Activated CD8-positive, alpha-beta T cell treated with anti-CD3 and anti-CD28 coated beads for 36 hours (primary cell): ENCODE measurements around the gene NAXE. TPM values are rescaled to one million over a fixed set of nuclear protein-coding genes. Genes with fewer than 3 reads are reported as not detected.
A peak's percentile ranks its signal among the peaks of the same experiment; 100 is the strongest.

Experiments used
- ATAC-seq: fragments of 200-7000 bp; cut with Tn5 transposase; one replicate; pipeline ENCODE4 v1.10.0; 2021; ENCODE audit warnings: mild to moderate bottlenecking, moderate library complexity
- CTCF ChIA-PET: fragments of 350-600 bp; sonication (Branson Sonifier 250); formaldehyde crosslinking; loops from one replicate; lab custom pipeline; 2021; ENCODE audit warnings: antibody characterized with exemption; lab: Charles Lee
- POLR2A ChIA-PET: fragments of 350-600 bp; sonication (Branson Sonifier 250); formaldehyde crosslinking; loops from one replicate; lab custom pipeline; 2021; ENCODE audit warnings: antibody characterized with exemption; lab: Charles Lee
- DNase-seq: peaks from one replicate; pipeline ENCODE4 v3.0.0-alpha.2; 2020
- H3K27ac Mint-ChIP-seq: one replicate; pipeline ENCODE4 v1.8.0; 2021; ENCODE audit warnings: mild to moderate bottlenecking, mixed read lengths
- H3K27me3 Mint-ChIP-seq: one replicate; pipeline ENCODE4 v1.8.0; 2021; ENCODE audit warnings: mixed read lengths
- H3K36me3 Mint-ChIP-seq: one replicate; pipeline ENCODE4 v1.8.0; 2021; ENCODE audit warnings: low read depth, mixed read lengths
- H3K4me1 Mint-ChIP-seq: one replicate; pipeline ENCODE4 v1.8.0; 2021; ENCODE audit warnings: low read depth, mixed read lengths
- H3K4me3 Mint-ChIP-seq: one replicate; pipeline ENCODE4 v1.8.0; 2021; ENCODE audit warnings: mild to moderate bottlenecking, moderate library complexity, mixed read lengths
- H3K9me3 Mint-ChIP-seq: one replicate; pipeline ENCODE4 v1.8.0; 2021; ENCODE audit warnings: mixed read lengths
- intact Hi-C: fragments of 100-400 bp; cut with micrococcal nuclease; formaldehyde crosslinking; loops from one replicate; pipeline ENCODE4 v1.10.0; 2022
- total RNA-seq, 2 experiments: library from RNA; stranded (reverse); gene quantifications; one replicate each; pipeline ENCODE4 v1.2.3, GENCODE V29; 2021
- TF ChIP-seq, protein P1 (sequence below): fragments of 200-600 bp; IDR thresholded peaks from one replicate; pipeline ENCODE4 v1.8.0; 2022; ENCODE audit warnings: antibody characterized with exemption, mild to moderate bottlenecking

NAXE gene
- total RNA-seq, 2 experiments from 2014 or later = 65.4 to 68.6 TPM

DNA sequence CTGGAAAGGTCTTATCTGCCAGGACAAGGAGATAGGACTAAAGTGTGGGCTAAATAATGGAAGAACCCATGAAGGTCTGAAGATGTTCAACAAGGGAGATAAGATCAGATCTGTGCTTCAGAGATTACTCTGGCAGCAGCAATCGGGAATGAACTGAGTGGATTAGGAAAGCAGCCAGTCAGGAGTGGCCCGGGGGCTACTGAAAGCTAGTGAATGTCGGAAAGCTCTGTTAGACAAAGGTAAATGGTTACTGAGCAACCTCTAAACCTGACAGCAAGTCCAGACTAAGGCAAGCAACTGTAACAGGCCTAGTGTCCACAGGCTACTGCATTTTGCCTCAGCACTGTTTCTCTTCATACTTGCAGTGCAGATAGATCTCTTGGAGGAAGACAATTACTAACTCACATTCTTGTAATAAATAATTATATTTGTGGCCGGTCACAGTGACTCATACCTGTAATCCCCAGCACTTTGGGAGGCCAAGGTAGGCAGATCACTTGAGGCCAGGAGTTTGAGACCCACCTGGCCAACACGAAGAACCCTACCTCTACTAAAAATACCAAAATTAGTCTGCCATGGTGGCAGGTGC lies 31.7 kb upstream of the NAXE start:
- Mint-ChIP-seq H3K4me3 (no peak overlapping the region), H3K4me1 (no peaks in the 10 kb centered on the region), H3K27ac (no peak overlapping the region), H3K27me3 (no peaks in the 10 kb centered on the region), H3K9me3 (no peaks in the 10 kb centered on the region), H3K36me3 (peaks cover 3% of the 10 kb centered on the region)
- TF ChIP-seq, protein P1, sequence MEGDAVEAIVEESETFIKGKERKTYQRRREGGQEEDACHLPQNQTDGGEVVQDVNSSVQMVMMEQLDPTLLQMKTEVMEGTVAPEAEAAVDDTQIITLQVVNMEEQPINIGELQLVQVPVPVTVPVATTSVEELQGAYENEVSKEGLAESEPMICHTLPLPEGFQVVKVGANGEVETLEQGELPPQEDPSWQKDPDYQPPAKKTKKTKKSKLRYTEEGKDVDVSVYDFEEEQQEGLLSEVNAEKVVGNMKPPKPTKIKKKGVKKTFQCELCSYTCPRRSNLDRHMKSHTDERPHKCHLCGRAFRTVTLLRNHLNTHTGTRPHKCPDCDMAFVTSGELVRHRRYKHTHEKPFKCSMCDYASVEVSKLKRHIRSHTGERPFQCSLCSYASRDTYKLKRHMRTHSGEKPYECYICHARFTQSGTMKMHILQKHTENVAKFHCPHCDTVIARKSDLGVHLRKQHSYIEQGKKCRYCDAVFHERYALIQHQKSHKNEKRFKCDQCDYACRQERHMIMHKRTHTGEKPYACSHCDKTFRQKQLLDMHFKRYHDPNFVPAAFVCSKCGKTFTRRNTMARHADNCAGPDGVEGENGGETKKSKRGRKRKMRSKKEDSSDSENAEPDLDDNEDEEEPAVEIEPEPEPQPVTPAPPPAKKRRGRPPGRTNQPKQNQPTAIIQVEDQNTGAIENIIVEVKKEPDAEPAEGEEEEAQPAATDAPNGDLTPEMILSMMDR = no peak
- ChIA-PET POLR2A (no interaction called here), CTCF (no interaction called here)
- intact Hi-C loops = no loop called here
- DNase-seq = no peak
- no peak for ATAC-seq

DNA sequence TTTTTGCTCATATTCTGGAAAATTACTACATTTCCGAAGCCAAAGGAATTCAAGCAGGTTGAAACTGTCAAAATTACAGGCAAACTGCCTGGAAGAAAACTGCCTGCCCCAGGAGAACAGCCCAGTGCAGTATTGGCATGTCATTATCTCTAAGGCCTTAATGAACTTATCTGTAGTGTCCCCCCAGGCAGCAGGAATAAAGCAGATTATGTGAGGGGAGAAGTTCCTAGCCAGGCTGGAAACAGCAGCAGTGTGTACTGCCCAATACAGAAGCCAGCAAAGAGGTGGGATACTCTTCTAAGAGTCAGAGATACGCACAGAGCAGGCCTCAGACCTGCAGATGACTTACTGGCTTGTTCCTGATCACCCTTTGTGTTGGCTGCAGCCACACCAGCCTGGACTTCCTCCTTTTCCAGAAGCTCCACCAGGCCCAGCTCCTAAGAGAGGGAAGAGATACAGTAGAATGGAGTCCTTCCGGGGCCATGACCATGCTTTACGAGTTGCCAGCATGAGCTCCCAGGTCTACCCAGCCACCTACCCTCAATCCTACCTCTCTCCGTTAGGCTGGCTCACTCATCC lies 30.9 kb upstream of the NAXE start:
- Mint-ChIP-seq H3K4me1 (no peaks in the 10 kb centered on the region), H3K36me3 (peaks cover 3% of the 10 kb centered on the region), H3K27me3 (no peaks in the 10 kb centered on the region), H3K4me3 (no peak overlapping the region), H3K27ac (no peak overlapping the region), H3K9me3 (no peaks in the 10 kb centered on the region)
- intact Hi-C loops = no loop called here
- DNase-seq = no peak
- POLR2A ChIA-PET = no interaction called here
- TF ChIP-seq, protein P1 = no peak
- no peak for ATAC-seq
- CTCF ChIA-PET = interaction anchor here (0.8 to 1.3 kb wide), 2 partner anchors 105 to 175 kb away, joined by 3 read pairs; no protein-coding TSS in a partner anchor

DNA sequence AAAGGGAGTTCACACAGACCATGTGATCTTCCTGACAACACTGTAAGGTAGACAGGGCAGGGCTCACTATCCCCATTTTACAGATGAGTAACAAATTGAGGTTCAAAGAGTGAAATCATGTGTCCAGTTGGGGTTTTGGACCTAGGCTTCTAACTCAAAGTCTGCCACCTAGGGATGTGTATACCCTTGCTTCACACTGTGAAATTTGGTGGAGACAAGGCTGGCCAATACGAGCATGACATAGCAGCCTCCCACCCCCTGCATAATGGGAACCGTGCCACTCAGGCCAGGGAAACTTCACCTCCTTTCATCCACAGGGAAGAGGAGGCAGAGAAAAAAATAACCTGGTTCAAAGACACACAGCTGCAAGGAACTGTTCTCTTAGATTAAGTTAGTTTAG lies 26.1 kb upstream of the NAXE start:
- CTCF ChIA-PET = interaction anchor here (0.9 kb wide), 1 partner anchor 43 kb away, joined by 4 read pairs; no protein-coding TSS in a partner anchor
- H3K27me3 Mint-ChIP-seq = no peaks in the 10 kb centered on the region
- no peaks in the 10 kb centered on the region for H3K4me1 Mint-ChIP-seq
- DNase-seq = no peak
- H3K27ac Mint-ChIP-seq = no peak overlapping the region
- no peaks in the 10 kb centered on the region for H3K9me3 Mint-ChIP-seq
- TF ChIP-seq, protein P1 = no peak
- H3K4me3 Mint-ChIP-seq = no peak overlapping the region
- POLR2A ChIA-PET = interaction anchor here (1.2 kb wide), 1 partner anchor 29 kb away, joined by 3 read pairs; no protein-coding TSS in a partner anchor
- H3K36me3 Mint-ChIP-seq = peaks cover 3% of the 10 kb centered on the region
- intact Hi-C loops = no loop called here
- ATAC-seq = no peak

DNA sequence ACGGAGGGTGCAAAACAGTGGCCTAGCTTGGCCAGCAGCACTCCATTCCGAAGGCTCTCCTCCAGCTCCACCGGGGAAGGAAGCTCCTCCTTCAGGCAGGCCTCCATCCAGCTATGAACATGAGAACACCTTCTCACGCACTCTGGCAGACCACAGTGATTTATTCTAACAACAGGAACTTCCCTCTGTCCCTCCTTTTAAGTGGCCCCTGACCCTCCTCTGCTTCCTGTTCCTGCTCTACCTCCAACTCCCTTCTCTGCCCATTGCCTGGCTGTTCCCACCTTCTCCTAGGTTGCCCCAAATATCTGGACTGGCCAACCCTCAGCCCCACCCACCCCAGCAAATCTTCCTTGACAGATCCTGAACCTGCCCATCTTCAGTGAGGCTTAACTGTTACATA lies 25.1 kb upstream of the NAXE start:
- CTCF ChIA-PET = interaction anchor here (0.9 kb wide), 2 partner anchors 42 to 121 kb away, joined by 4 read pairs; no protein-coding TSS in a partner anchor
- POLR2A ChIA-PET = interaction anchor here (1.2 to 1.5 kb wide), 2 partner anchors 16 to 30 kb away, joined by 3 to 4 read pairs; no protein-coding TSS in a partner anchor
- TF ChIP-seq, protein P1 = no peak
- no peak overlapping the region for H3K4me3 Mint-ChIP-seq
- intact Hi-C loops = no loop called here
- peaks cover 7% of the 10 kb centered on the region for H3K4me1 Mint-ChIP-seq
- ATAC-seq (no peak), DNase-seq (no peak)
- no peaks in the 10 kb centered on the region for H3K9me3 Mint-ChIP-seq
- peaks cover 3% of the 10 kb centered on the region for H3K36me3 Mint-ChIP-seq
- no peak overlapping the region for H3K27ac Mint-ChIP-seq
- H3K27me3 Mint-ChIP-seq = peaks cover 6% of the 10 kb centered on the region

DNA sequence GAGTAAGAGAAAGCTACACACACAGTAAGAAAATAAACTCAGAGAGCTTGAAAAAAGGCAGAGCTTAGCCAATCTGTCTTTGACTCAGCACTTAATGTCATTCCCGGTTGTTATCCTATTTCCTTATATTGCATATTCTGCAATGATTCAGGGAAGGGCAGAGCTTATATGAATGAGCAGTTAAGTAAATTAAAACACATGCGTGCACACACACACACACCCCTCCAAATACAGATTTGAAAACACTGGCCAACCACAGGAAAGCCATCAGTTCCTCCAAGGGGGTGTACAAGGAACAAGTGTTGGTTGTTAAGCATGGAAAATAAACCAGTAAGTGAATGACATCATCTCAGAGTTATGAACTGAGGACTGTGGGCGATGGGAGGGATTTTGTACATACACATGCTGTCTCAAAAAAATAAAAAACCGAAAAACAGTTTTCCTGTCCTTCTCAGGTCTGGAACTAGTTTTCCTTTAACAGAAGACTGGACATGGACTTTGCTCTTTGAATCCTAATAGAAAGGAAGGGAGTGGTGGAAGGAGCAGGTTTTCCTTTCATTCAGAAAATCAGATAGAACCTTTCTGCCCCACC lies 20.2 kb upstream of the NAXE start:
- ChIA-PET POLR2A (interaction anchor here (0.7 to 3.8 kb wide), 7 partner anchors 9 to 147 kb away, joined by 3 to 18 read pairs (median 3); partner anchors contain the start of gene MEF2D), CTCF (interaction anchor here (0.7 to 2.6 kb wide), 11 partner anchors 11 to 185 kb away, joined by 3 to 12 read pairs (median 6); no protein-coding TSS in a partner anchor)
- Mint-ChIP-seq H3K27me3 (peaks cover 22% of the 10 kb centered on the region), H3K9me3 (no peaks in the 10 kb centered on the region), H3K4me3 (peak overlapping the region; percentile 95), H3K4me1 (peaks cover 16% of the 10 kb centered on the region), H3K36me3 (peaks cover 2% of the 10 kb centered on the region), H3K27ac (no peak overlapping the region)
- peak; percentile 20 for ATAC-seq
- TF ChIP-seq, protein P1 = no peak
- intact Hi-C loops = no loop called here
- DNase-seq = no peak
